Right atrium auricular region (tissue), 2 donors: ENCODE measurements around the gene CNOT3. TPM values are rescaled to one million over a fixed set of nuclear protein-coding genes. Genes with fewer than 3 reads are reported as not detected.

Experiments used
- DNase-seq: peaks from one replicate; pipeline ENCODE4 v3.0.0-alpha.2; 2019; ENCODE audit warnings: low spot score
- H3K27ac ChIP-seq, 2 donors: fragments of 200-600 bp; sonication (generic); 1 replicate in 1 of 2; 2 replicates in 1 of 2; pipeline ENCODE4 v1.5.1; 2016 to 2019
- H3K27me3 ChIP-seq, 2 donors: fragments of 200-600 bp; sonication (generic); one replicate each; pipeline versions ENCODE4 v1.5.1 to v1.6.0; 2017 to 2019
- H3K36me3 ChIP-seq: fragments of 200-600 bp; sonication (generic); one replicate; pipeline ENCODE4 v1.5.1; 2016
- H3K4me1 ChIP-seq, 2 donors: fragments of 200-600 bp; sonication (generic); one replicate each; pipeline versions ENCODE4 v1.5.1 to v1.6.0; 2017 to 2019
- H3K4me3 ChIP-seq, 2 donors: fragments of 200-600 bp; sonication (generic); 1 replicate in 1 of 2; 2 replicates in 1 of 2; pipeline ENCODE4 v1.5.1; 2017 to 2019; ENCODE audit warnings: mild to moderate bottlenecking in 1 of 2, moderate library complexity in 1 of 2
- H3K9me3 ChIP-seq, 2 donors: fragments of 200-600 bp; sonication (generic); one replicate each; pipeline ENCODE4 v1.5.1; 2019
- CTCF ChIP-seq, 2 donors: fragments of 200-600 bp; sonication (generic); IDR thresholded peaks; one replicate each; pipeline ENCODE4 v1.5.1; 2019; ENCODE audit warnings: antibody characterized with exemption in 2 of 2
- total RNA-seq, 2 donors: library from RNA; depleted of rRNA; stranded (reverse); fragments of >200 nt; gene quantifications; one replicate each; pipeline ENCODE4 v1.1.0, GENCODE V29; 2016

CNOT3 gene
- total RNA-seq, 2 donors from 2014 or later = 12.0 to 16.9 TPM

DNA sequence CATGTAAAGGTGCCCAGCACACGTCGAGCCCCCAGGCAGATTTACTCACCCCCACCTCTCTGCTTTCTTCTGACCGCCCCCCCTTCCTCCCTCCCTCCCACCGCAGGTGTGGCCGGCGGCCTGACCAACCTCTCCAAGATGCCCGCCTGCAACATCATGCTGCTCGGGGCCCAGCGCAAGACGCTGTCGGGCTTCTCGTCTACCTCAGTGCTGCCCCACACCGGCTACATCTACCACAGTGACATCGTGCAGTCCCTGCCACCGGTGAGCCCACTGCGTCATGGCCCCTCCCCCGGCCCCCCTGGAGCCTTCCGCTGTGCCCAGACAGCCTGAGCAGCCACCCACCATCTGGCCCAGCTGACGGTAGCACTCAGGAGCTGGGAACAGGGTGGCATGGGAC is 13.2 kb upstream of the CNOT3 start:
- H3K36me3 ChIP-seq = peaks cover 91% of the 10 kb centered on the region
- H3K27me3 ChIP-seq = no peaks in the 10 kb centered on the region
- no peak overlapping the region for H3K4me3 ChIP-seq
- no peaks in the 10 kb centered on the region for H3K4me1 ChIP-seq
- TF ChIP-seq CTCF (IDR thresholded peaks at IDR 0.05) = no peak
- no peak overlapping the region for H3K27ac ChIP-seq
- DNase-seq = no peak
- H3K9me3 ChIP-seq = no peaks in the 10 kb centered on the region

DNA sequence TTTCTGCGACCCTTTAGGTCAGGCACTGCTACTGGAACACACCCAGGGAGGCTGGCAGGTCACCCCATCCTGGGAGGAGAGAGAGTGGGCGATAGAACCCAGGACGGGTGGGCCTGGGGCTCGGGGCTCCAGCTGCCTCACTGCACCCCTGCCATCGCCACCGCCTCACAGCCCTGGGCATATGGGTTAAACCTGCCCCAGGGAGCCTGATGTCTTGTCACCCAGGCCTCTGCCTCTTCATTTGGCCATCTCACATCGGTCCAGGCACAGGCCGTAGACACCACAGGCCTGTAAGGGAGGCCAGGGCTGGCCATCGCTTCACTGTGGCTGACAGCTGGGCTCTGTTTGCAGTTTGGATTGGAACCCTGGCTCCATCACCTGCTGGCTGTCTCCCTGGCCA is 11.8 kb upstream of the CNOT3 start:
- H3K4me1 ChIP-seq = no peaks in the 10 kb centered on the region
- H3K36me3 ChIP-seq = peaks cover 86% of the 10 kb centered on the region
- no peak for TF ChIP-seq CTCF (IDR thresholded peaks at IDR 0.05)
- H3K27ac ChIP-seq = no peak overlapping the region
- H3K4me3 ChIP-seq = no peak overlapping the region
- no peaks in the 10 kb centered on the region for H3K27me3 ChIP-seq
- H3K9me3 ChIP-seq = no peaks in the 10 kb centered on the region
- no peak for DNase-seq

GRCh38 chr19:54127688-54128440 is 9.7 kb upstream of the CNOT3 start:
- Histone ChIP-seq H3K9me3 (no peaks in the 10 kb centered on the region), H3K27ac (no peak overlapping the region), H3K27me3 (no peaks in the 10 kb centered on the region), H3K4me1 (no peaks in the 10 kb centered on the region), H3K4me3 (no peak overlapping the region), H3K36me3 (peaks cover 84% of the 10 kb centered on the region)
- no peak for DNase-seq
- TF ChIP-seq CTCF (IDR thresholded peaks at IDR 0.05) = no peak

- Histone ChIP-seq H3K9me3 (no peaks in the 10 kb centered on the region), H3K36me3 (peaks cover 79% of the 10 kb centered on the region), H3K4me1 (no peaks in the 10 kb centered on the region), H3K4me3 (no peak overlapping the region), H3K27me3 (no peaks in the 10 kb centered on the region), H3K27ac (no peak overlapping the region)
- no peak for DNase-seq
- TF ChIP-seq CTCF (IDR thresholded peaks at IDR 0.05) = no peak
Measured at GRCh38 chr19:54128441-54128725, 9.2 kb upstream of the CNOT3 start.

DNA sequence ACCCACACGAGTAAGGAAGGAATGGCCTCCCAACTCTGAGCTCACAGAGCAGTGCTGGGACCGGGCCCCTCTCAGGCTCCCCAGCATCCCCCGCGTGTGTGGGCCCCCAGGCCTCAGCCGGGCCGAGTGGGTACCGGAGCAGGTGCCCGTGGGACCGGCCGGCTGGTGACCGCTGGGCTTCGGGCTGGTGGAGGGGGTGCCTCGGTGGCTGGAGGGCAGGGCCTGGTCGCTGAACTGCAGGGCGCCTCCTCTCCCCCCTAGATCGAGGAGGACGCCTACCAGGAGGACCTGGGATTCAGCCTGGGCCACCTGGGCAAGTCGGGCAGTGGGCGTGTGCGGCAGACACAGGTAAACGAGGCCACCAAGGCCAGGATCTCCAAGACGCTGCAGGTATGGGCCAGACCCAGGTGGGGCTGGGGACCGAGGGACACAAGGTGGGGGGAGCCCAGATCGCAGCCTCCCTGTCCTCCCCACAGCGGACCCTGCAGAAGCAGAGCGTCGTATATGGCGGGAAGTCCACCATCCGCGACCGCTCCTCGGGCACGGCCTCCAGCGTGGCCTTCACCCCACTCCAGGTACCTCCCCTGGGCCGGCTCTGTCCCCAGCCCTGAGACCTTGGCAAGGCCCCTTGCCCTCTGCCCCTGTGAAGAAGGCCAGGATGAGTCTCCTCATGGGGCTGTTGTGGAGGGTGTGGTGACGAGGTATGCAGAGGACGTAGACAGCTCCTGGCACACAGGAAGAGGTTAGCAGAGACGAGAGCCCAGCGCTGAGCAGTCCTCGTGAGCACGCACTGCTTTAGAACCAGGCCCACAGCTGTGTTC is 8.6 kb upstream of the CNOT3 start:
- H3K27me3 ChIP-seq = no peaks in the 10 kb centered on the region
- H3K36me3 ChIP-seq = peaks cover 73% of the 10 kb centered on the region
- no peak for DNase-seq
- H3K4me3 ChIP-seq = no peak overlapping the region
- no peaks in the 10 kb centered on the region for H3K4me1 ChIP-seq
- no peak overlapping the region for H3K27ac ChIP-seq
- no peaks in the 10 kb centered on the region for H3K9me3 ChIP-seq
- no peak for TF ChIP-seq CTCF (IDR thresholded peaks at IDR 0.05)
